CD4-positive, alpha-beta T cell treated with Interleukin-10 for 1 hour (primary cell): Measurements from ENCODE around the gene EPHA2.
"Not testable (repeated sequence)": the region's sequence is repeated elsewhere in the genome, so short reads cannot be mapped to it uniquely, and the experiment has no call there.

Experiments
- DNase-seq: peaks from one replicate; pipeline ENCODE4 v3.0.0-alpha.2; 2020

EPHA2 gene

GRCh38 chr1:16167331-16168143 is 11.7 kb upstream of the EPHA2 start:
- peak; percentile 79 for DNase-seq

GRCh38 chr1:16166117-16166516 is 10.2 kb upstream of the EPHA2 start:
- no peak for DNase-seq

GRCh38 chr1:16165548-16165947 is 9.7 kb upstream of the EPHA2 start:
- DNase-seq, result no peak

DNA sequence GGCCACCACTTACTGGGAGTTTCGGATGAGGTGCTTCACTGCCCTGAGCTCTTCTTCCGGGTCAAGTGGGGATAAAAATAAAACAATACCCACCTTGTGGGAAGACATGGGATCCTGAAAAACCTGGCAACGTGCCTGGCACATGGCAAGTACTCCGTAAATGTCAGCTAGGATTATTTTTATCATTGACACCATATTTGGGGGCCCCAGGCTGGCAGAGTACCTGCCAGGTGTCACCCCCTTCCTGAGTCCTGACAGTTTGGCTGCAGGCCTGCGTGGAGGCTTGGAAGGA is 9.2 kb upstream of the EPHA2 start:
- DNase-seq, result no peak

GRCh38 chr1:16164213-16165072 is 8.6 kb upstream of the EPHA2 start:
- DNase-seq, result no peak

GRCh38 chr1:16163608-16164212 is 7.8 kb upstream of the EPHA2 start:
- DNase-seq, result not testable (repeated sequence)

DNA sequence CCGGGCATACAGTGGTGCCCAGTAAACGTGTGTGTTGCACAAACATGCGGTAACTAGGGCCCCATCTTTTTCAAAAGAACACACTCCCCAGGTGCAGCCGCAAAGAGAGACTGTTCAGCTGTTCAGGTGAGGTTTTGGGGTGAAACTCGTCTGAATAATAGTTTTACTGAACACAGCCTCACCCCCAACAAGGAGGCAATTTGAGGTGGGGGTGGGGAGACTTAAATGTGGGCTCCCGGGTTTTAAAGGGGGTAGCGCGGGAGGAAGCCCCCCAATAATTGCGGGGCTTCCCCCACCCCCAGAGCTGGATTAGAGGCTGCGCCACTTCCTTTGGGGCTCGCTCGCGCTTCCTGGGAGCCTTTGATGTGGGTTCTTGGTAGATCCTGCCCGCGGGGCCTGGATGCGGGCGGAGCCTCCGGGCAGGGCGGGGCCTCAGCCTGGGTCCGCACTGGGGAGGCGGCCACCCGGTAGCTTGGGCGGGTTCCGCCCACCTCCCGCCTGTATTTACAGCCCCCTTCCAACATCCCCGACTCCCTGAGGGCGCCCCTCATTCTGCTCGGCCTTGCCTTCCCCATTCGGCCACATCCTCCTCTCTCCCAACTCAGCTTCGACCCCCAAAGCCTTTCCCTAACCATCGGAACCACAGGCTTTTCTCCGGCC is 6.4 kb upstream of the EPHA2 start:
- peak; percentile 78 for DNase-seq

DNA sequence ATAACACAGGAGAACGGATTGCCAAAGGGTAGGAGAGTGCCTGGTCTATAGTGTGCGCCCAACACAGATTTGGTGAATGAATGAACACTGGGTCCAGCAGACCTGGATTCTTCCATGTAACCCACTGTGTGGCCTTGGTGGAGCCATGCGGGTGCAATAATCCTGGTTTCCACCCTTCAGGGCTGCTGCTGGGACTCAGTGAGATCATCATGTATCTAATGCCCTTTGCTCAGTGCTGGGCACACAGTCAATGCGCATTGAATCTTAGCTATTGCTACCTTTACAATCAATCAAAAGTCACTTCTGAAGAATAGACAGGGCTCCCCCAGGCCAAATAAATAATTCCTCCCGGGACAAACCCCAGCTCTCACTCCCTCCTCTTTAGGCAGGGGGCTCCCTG is 5.8 kb upstream of the EPHA2 start:
- no peak for DNase-seq

- no peak for DNase-seq
These were observed 3.3 kb upstream of the EPHA2 start for GRCh38 chr1:16158993-16159831.

GRCh38 chr1:16158025-16158424 is 2.2 kb upstream of the EPHA2 start:
- DNase-seq, result peak; percentile 52

GRCh38 chr1:16156848-16157495 is 1.1 kb upstream of the EPHA2 start:
- DNase-seq, result no peak

DNA sequence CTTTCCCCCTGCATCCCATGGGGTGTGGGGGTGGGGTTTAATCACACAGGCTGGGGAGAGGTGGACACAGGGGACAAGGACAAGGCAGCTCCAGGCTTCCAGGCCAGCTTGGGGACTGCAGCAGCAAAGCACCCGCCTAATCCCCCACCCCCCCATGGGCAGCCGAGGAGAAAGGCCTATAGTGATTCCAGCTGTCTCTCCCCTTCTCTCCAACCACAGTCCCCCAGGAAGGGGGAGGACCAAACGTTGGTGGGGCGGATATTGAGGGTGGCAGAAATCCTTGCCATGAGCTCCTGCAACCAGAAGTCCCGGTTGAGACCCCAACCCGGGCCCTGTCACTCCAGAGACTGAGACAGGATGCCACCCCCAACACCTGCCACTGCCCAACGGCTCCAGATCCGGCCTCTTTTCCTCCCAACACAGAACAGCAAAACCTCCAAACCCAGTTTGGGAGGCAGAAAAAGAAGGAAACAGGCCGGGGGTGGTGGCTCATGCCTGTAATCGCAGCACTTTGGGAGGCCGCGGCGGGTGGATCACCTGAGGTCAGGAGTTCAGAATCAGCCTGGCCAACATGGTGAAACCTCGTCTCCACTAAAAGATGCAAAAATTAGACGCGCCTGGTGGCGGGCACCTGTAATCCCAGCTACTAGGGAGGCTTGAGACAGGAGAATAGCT is 1.7 kb downstream of the EPHA2 start:
- no peak for DNase-seq

- DNase-seq, result no peak
These were observed 2.5 kb downstream of the EPHA2 start for GRCh38 chr1:16153096-16153998.

- DNase-seq, result no peak
These were observed 3.3 kb downstream of the EPHA2 start for GRCh38 chr1:16152481-16153087.

DNA sequence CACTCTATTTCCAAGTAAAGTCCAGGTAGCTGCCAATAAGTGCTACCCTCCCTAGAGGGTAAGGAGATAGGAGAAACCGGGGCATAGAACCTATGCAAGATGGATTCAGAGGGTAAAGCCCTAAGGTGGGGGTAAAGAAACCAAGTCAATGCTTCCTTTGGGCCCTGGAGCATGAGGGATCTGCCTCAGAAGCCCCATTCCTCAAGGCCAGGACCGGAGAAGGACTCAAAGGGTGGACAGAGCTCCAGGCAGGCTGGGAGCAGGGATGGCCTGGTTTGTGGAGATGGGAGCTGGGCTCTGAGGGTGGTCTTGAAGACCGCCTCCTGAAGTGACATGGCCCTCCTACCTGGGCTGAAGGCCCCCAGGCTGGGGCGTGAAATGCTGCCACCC is 3.9 kb downstream of the EPHA2 start:
- no peak for DNase-seq

- no peak for DNase-seq
These were observed 4.5 kb downstream of the EPHA2 start for GRCh38 chr1:16151196-16151994.

DNA sequence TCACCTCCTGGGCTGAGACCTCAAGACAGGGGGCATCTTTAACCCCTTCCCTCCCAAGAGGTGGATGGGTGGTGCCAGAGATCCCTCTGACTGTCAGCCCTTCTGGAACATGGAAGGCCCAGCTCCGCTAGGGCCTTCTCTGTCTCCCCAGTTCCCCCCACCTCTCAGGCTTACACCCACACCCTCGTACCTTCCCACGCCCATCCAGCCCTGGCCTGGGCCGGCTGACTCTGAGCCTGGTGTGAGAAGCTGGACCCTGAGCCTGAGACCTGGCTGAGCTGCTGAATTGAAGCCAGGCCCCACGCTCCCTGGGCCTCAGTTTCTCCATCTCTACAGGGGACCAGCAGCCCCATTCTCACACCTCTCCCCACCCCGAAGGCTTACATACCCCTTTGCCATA is 5.4 kb downstream of the EPHA2 start:
- DNase-seq, result no peak

DNA sequence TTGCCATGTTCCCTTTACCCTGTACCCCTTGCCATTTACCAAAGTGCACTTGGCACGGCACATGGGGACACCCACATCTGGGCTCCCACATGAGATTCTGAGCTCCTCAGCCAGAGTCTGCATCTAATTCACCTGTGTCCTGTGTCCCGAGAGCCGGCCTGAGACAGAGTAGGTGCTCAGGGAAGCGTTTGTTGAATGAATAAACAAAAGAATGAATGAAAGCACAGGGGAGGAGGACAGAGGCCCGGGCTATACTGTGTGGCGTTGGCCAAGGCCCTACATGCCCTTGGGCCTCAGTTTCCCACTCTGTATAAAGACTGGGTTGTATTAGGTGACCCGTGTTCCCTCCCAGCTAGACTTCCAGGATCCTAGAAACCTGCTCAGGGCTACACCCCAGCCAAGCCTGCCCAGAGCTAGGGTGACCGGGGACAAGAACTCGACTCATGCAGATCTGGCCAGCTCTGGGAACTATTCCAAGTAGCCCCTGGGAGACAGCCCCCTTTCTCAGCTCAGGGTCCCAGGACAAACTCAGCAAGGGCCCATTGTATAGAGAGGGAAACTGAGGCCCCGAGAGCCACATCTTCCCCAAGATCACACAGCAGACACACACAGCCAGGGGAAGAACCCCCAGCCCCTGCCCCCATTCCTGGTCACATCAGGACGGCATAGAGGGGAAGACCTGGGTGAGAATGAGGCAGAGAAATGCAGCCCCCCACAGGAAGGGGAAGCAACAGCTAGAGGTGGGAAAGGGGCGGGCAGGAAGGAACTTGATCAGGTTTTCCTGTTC is 6.0 kb downstream of the EPHA2 start:
- DNase-seq, result no peak
